ENCODE data around the gene S100A10. TPM values are rescaled to one million over a fixed set of nuclear protein-coding genes. Genes with fewer than 3 reads are reported as not detected.

The S100A10 gene
- total RNA-seq, 1 experiment from 2014 or later: 154 TPM

GRCh38 chr1:151988405-151988923, 5.2 kb downstream of the S100A10 start:
- peak; percentile 96 for DNase-seq (ENCODE audit: low read depth)

GRCh38 chr1:151986501-151987190, 7.0 kb downstream of the S100A10 start:
- DNase-seq (ENCODE audit: low read depth): peak; percentile 33

DNA sequence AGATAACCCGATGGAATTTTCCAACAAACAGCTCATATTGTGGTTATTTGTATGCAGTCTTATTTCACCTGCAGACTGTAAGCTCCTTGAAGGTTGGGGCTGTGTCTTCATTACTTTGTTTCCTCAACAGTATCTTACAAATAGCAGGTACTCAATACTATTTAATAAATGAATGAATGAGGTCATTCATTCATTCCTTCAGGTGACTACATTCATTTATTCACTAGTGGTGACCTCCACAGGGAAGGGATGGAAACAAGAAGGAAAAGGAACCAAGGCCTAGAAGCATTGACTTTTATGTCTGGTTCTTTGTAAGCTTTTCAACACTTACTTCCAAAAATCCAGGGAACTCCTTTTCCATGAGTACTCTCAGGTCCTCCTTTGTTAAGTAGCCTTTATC, 7.9 kb downstream of the S100A10 start:
- no peak for DNase-seq (ENCODE audit: low read depth)

DNA sequence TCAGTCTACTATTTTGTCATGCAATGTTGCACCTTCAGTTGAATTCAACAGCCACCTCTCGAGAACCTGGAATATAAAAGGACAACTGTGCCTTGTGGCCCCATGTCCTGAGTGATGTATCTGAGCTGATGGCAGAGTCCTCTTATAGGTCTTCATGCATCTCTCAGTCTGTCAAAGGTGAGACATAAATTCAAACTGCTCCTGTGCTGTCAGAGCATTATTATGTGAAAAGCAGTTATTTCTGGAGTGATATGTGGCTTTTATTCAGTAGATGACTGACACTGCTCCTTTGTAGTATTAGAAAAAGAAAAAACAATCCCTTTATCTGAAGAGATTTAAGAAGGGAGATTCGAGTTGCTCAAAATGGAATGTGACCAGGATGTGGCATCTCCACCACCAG, 8.4 kb downstream of the S100A10 start:
- DNase-seq (ENCODE audit: low read depth): no peak

GRCh38 chr1:151984313-151984956, 9.2 kb downstream of the S100A10 start:
- DNase-seq (ENCODE audit: low read depth): no peak

- DNase-seq (ENCODE audit: low read depth): no peak
These were observed 11.2 kb downstream of the S100A10 start for GRCh38 chr1:151982300-151983005.

DNA sequence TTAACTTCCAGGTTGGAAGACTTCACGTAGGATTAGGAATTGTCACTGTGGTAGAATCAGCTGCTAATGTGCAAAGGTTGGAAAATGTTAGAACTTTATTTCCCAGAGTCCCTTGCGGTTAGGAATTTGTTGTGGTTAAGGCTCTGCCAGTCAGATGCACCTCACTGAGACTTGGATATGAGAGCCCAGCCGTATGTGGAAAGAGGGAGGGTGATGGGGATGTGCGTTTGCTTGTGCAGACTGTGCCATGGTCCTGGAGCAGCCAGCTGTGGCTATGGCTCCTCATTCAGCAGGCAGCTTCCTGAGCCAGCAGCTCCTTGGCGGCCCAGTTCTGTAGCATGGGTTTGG, 12.5 kb downstream of the S100A10 start:
- peak; percentile 90 for DNase-seq (ENCODE audit: low read depth)

- peak; percentile 94 for DNase-seq (ENCODE audit: low read depth)
These were observed 13.1 kb downstream of the S100A10 start for GRCh38 chr1:151980287-151981177.

DNA sequence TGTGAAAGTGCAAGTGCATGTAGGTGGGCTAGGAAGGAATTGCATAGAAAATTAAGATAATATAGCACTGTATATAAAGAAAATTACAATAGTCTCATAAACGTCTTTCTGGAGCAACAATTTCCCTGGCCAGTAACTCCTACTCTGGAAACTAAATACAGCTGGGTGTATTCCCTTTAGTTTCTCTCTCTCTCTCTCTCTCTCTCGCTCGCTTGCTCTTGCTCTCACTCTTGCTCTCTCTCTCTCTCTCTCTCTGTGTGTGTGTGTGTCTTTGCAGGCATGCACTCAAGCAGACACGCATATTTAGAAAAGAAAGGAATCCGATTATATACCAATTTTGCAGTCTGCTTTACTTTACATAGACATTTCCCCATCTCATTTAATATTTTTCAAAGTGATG, 14.7 kb downstream of the S100A10 start:
- no peak for DNase-seq (ENCODE audit: low read depth)

- DNase-seq (ENCODE audit: low read depth): no peak
These were observed 15.9 kb downstream of the S100A10 start for GRCh38 chr1:151977662-151978230.

- peak; percentile 81 for DNase-seq (ENCODE audit: low read depth)
These were observed 16.8 kb downstream of the S100A10 start for GRCh38 chr1:151976858-151977257.

DNA sequence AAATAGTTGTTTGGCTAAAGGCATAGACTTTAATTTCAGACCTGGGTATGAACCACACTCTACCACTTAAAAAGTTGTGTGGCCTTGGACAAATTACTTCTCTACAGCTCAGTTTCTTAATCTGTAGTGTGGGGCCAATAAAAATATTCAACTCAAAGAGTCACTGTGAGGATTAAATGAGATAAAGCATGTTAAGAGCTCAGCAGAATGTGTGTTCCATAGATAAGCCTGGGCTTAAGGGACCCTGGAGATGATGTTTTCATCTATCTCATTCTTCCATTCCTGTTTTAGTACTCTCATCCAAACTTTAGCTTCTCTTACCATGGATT, 17.7 kb downstream of the S100A10 start:
- no peak for DNase-seq (ENCODE audit: low read depth)

GRCh38 chr1:151975311-151976014, 18.2 kb downstream of the S100A10 start:
- no peak for DNase-seq (ENCODE audit: low read depth)

GRCh38 chr1:151972542-151973248, 21.0 kb downstream of the S100A10 start:
- peak; percentile 94 for DNase-seq (ENCODE audit: low read depth)

- no peak for DNase-seq (ENCODE audit: low read depth)
These were observed 23.0 kb downstream of the S100A10 start for GRCh38 chr1:151970626-151971025.

DNA sequence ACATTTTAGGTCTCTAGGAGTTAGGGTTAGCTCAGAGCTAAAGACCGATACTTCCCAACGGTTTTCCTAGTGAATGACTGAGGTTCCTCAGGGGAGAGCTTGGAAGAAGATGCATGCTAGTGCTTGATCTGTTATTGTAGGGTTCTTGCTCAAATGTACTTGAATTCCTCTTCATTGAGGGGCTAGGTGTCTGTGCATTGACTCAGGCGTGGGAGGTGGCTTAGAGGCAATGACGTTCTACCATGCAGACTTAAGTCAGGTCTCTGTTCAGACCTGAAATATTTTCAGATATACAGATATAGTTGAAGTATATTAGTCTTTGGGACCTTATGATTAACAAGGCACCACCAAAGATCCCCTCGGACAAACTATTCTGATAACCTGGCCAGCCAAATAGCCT, 23.5 kb downstream of the S100A10 start:
- DNase-seq (ENCODE audit: low read depth): no peak

DNA sequence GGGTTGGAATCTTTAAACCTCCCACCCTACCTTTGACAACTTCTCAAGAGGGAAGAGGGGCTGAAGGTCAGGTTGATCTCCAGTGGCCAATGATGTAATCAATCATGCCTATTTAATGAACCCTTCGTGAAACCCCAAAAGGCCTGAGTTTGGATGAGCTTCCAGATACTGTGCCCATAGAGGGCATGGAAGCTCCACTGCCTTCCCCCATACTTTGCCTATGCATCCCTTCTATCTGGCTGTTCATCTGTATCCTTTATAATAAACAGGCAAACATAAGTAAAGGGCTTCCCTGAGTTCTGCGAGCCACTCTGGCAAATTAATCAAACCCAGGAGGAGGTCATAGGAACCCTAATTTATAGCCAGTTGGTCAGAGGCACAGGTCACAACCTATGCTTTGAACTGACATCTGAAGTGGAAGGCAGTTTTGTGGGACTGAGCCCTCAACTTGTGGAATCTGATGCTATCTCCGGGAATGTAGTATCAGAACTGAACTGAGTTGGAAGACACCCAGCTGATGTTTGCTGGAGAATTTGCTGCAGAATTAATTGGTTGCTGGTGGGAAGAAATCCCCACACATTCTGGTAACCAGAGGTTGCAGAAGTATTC, 24.8 kb downstream of the S100A10 start:
- DNase-seq (ENCODE audit: low read depth): no peak

DNA sequence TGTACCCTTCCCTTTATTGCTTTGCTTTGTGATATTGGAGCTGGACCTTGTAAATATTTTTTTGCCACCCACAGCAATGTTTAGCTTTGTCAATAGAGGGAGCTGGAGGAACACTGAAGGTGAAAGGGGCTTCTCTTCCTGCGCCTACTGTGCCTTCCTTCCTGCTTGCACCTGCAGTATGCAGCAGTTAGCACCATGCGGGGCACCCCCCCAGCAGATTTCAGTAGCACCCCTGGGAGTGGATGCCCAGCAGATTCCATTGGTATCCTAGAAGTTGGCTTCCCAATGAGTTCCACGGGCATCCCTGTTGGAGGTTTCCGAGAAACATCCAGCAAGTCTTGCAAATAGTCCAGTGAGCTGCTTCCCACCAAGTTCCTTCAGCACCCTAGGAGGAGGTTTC, 25.6 kb downstream of the S100A10 start:
- DNase-seq (ENCODE audit: low read depth): peak; percentile 69

DNA sequence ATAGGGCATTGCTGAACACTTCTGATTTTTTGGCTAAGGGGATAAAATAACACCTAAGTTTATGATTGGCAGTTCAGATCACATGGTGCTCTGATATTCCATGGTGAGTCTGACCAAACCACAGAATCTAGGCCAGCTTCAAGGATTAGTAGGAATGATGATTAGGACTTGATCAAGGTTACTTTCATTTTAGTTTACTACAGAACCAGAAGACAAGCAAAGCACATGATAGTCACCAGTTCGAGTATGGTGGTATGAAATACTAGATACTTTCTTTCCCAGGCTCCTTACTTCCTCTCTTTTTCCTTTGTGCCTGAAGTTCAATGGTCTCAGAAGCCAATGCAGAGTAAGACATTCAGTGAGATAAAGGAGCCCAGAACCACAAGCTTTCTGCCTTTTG, 26.6 kb downstream of the S100A10 start:
- DNase-seq (ENCODE audit: low read depth): no peak

- no peak for DNase-seq (ENCODE audit: low read depth)
These were observed 27.6 kb downstream of the S100A10 start for GRCh38 chr1:151966061-151966460.
